ENCODE results near the gene SAE1.

DNA sequence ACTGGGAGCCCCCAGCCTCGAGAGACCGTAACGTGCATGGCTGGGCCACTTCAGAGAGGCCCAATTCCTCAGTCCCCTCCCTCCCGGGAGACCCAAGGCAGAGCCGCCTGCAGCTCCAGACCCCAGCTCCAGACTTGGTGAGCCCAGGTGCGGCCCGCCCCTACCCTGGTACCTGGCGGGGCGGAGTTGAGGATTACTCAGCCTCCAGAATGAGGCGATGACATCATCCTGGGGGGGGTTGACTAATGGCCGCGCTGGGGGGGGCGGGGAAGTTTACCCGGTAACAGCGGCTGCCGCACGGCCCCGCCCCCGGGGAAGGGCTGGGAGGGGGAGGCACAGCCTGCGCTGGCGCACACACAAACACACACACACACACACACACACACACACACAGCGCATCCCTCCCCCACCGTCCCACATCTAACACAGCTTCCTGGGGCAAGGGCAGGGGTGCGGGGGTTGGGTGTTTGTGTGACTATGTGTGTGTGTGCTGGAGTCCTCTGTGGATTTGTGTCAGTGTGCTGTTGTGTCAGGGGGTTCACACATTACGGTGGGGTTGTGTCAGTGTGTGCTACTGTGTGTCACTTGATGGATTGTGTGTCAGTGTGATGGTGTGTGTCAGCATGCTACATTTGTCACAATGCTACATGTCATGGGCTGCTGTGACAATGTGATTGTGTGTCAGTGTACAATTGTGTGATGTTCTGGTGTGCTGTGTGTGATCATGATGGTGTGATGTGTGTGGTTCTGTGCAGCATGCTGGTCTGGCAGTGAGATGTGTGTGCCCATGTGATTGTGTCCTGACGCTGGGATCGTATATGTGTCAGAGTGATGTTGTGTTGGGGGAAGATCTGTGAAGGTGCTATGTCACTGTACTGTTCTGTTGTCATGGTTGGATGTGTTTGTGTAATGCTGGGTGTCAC lies 110.6 kb downstream of the SAE1 start:
- TF ChIP-seq, protein P1, sequence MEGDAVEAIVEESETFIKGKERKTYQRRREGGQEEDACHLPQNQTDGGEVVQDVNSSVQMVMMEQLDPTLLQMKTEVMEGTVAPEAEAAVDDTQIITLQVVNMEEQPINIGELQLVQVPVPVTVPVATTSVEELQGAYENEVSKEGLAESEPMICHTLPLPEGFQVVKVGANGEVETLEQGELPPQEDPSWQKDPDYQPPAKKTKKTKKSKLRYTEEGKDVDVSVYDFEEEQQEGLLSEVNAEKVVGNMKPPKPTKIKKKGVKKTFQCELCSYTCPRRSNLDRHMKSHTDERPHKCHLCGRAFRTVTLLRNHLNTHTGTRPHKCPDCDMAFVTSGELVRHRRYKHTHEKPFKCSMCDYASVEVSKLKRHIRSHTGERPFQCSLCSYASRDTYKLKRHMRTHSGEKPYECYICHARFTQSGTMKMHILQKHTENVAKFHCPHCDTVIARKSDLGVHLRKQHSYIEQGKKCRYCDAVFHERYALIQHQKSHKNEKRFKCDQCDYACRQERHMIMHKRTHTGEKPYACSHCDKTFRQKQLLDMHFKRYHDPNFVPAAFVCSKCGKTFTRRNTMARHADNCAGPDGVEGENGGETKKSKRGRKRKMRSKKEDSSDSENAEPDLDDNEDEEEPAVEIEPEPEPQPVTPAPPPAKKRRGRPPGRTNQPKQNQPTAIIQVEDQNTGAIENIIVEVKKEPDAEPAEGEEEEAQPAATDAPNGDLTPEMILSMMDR (IDR thresholded peaks at IDR 0.05): no peak
- no peak for TF ChIP-seq EZH2 (IDR thresholded peaks at IDR 0.05; ENCODE audit: borderline replicate concordance, insufficient read depth, low read depth, low read length, poor library complexity, severe bottlenecking)
